Thyroid gland (tissue), 4 donors: ENCODE measurements around the gene TP53BP2. TPM values are rescaled to one million over a fixed set of nuclear protein-coding genes. Genes with fewer than 3 reads are reported as not detected.
"Not testable (repeated sequence)": the region's sequence is repeated elsewhere in the genome, so short reads cannot be mapped to it uniquely, and the experiment has no call there.

Source experiments
- DNase-seq, 2 donors: peaks; one replicate each; pipeline ENCODE4 v3.0.0-alpha.2; 2019
- H3K27ac ChIP-seq, 3 donors: fragments of 200-600 bp; sonication (generic); 1 replicate in 2 of 3; 2 replicates in 1 of 3; pipeline ENCODE4 v1.5.1; 2016 to 2019; ENCODE audit warnings: mild to moderate bottlenecking in 1 of 3, moderate library complexity in 1 of 3
- H3K27me3 ChIP-seq: fragments of 200-600 bp; sonication (generic); one replicate; pipeline ENCODE4 v1.5.1; 2019
- H3K36me3 ChIP-seq, 2 donors: fragments of 200-600 bp; sonication (generic); one replicate each; pipeline ENCODE4 v1.5.1; 2016 to 2019
- H3K4me1 ChIP-seq, 2 donors: fragments of 200-600 bp; sonication (generic); one replicate each; pipeline ENCODE4 v1.5.1; 2017 to 2019
- H3K4me3 ChIP-seq, 3 donors: fragments of 200-600 bp; sonication (generic); replicated peaks in 1 of 3; 1 replicate in 2 of 3; 2 replicates in 1 of 3; pipeline ENCODE4 v1.5.1; 2016; ENCODE audit warnings: mild to moderate bottlenecking in 1 of 3
- H3K9me3 ChIP-seq: fragments of 200-600 bp; sonication (generic); one replicate; pipeline ENCODE4 v1.5.1; 2017
- POLR2A ChIP-seq, 2 donors: fragments of 450-650 bp; IDR thresholded peaks; one replicate each; pipeline ENCODE4 v1.6.1; 2017; ENCODE audit warnings: antibody characterized with exemption in 2 of 2, mild to moderate bottlenecking in 2 of 2, moderate library complexity in 1 of 2
- WGBS, 2 donors: methylation state at CpG; one replicate each; pipeline ENCODE4 v1.1.5; 2017; 5-methylcytosine and 5-hydroxymethylcytosine counted together
- intact Hi-C: fragments of 100-400 bp; cut with DNase I; formaldehyde crosslinking; loops from one replicate; pipeline ENCODE4 v1.15.1; 2023
- total RNA-seq, 4 donors: library from RNA; depleted of rRNA; stranded (reverse); fragments of >200 nt; gene quantifications; one replicate each; pipeline ENCODE4 v1.2.3, GENCODE V29; 2016
- TF ChIP-seq, protein P1 (sequence below), 6 experiments: fragments of 200-600 bp in 3 of 6; fragments of 450-650 bp in 3 of 6; sonication (generic) in 3 of 6; IDR thresholded peaks; one replicate each; pipeline ENCODE4 v1.5.1; 2016 to 2019; ENCODE audit warnings: antibody characterized with exemption in 6 of 6, mild to moderate bottlenecking in 2 of 6, inconsistent platforms in 1 of 6, moderate library complexity in 1 of 6

Gene TP53BP2
- total RNA-seq, 4 donors from 2014 or later: 58.2 to 98.0 (median 76.1) TPM

DNA sequence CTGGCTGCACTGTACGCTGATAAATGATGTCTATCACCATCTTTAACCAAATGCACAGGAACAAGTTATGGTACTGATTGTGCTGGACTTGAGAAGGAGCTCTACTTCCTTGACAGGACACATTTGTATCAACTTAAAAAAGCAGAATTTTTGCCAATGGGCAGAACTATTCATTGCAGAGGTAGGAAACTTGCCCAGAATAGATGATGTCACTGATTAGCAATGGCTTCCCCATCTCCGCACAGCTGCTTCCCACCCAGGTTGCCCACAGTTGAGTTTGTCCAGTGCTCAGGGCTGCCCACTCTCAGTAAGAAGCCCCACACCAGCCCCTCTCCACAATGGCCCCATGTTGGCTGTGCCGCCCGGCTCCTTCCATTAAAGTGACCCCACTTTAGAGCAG, 100.0 kb downstream of the TP53BP2 start:
- TF ChIP-seq POLR2A (IDR thresholded peaks at IDR 0.05): no peak
- TF ChIP-seq, protein P1, sequence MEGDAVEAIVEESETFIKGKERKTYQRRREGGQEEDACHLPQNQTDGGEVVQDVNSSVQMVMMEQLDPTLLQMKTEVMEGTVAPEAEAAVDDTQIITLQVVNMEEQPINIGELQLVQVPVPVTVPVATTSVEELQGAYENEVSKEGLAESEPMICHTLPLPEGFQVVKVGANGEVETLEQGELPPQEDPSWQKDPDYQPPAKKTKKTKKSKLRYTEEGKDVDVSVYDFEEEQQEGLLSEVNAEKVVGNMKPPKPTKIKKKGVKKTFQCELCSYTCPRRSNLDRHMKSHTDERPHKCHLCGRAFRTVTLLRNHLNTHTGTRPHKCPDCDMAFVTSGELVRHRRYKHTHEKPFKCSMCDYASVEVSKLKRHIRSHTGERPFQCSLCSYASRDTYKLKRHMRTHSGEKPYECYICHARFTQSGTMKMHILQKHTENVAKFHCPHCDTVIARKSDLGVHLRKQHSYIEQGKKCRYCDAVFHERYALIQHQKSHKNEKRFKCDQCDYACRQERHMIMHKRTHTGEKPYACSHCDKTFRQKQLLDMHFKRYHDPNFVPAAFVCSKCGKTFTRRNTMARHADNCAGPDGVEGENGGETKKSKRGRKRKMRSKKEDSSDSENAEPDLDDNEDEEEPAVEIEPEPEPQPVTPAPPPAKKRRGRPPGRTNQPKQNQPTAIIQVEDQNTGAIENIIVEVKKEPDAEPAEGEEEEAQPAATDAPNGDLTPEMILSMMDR (IDR thresholded peaks at IDR 0.05): no peak
- Histone ChIP-seq H3K4me1 (peaks cover 10 to 23% of the 10 kb centered on the region in 2 donors), H3K4me3 (no peak overlapping the region), H3K27ac (no peak overlapping the region), H3K9me3 (no peaks in the 10 kb centered on the region), H3K36me3 (peaks cover 20 to 23% of the 10 kb centered on the region in 2 donors), H3K27me3 (no peaks in the 10 kb centered on the region)
- DNase-seq: no peak
- 96 to 100% methylated on average over 4 of the region's 4 CpGs for WGBS, 2 donors
- intact Hi-C loops: loop anchor here (5.0 kb wide), 1 partner anchor 33 kb away; the partner anchor contains the start of gene CAPN2

DNA sequence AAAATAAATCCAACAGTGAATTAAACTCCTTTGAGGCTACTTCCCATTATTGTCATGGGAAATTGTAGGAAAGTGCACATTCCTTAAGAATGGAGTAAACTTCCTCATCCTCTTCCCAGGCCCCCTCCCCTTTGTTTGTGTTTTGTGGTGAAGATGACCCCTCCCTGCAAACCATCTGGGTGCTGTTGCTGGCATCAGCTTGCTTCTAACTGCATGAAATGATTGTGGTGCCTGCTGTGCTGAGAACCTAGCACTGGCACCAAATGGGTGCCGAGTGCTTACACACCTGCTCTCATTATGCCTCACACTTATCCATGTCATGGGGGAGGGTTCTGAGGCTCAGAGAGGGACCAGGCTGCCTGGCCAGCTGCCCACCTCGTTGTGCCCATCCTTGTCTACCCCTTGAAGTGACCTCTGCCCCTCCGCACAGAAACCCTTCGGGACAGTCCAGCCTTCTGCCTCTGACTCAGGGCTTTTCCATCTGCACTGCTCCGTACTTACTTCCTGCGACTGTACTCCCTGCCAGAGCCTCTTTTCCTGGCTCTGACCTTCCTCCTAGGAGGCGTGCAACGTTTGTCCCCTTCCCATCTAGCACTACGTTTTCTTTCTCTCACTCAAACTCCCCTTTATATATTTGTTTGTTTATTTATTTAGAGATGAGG, 102.8 kb downstream of the TP53BP2 start:
- peaks cover 10 to 11% of the 10 kb centered on the region in 2 donors for H3K36me3 ChIP-seq
- peaks cover 22 to 29% of the 10 kb centered on the region in 2 donors for H3K4me1 ChIP-seq
- intact Hi-C loops: no loop called here
- H3K9me3 ChIP-seq: no peaks in the 10 kb centered on the region
- DNase-seq: no peak
- WGBS, 2 donors: 76 to 77% methylated on average over 8 to 9 of the region's 9 CpGs
- no peak overlapping the region for H3K4me3 ChIP-seq
- TF ChIP-seq POLR2A (IDR thresholded peaks at IDR 0.05): no peak
- TF ChIP-seq, protein P1 (IDR thresholded peaks at IDR 0.05): no peak
- peak overlapping the region in 1 of 3 donors; percentile 15 for H3K27ac ChIP-seq
- no peaks in the 10 kb centered on the region for H3K27me3 ChIP-seq

DNA sequence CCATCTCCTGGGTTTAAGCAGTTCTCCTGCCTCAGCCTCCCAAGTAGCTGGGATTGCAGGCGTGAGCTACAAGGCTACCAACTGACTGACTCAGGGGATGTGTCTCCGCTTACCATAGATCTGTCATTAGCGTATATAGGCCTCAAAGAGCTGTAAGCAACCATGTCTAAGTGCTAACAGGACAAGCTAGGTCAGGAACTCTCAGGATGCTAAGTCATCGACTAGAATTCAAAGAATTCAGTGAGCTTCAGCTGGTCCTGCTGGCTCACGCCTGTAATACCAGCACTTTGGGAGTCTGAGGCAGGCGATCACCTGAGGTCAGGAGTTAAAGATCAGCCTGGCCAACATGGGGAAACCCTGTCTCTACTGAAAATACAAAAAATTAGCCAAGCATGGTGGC, 103.9 kb downstream of the TP53BP2 start:
- H3K36me3 ChIP-seq: peaks cover 3 to 5% of the 10 kb centered on the region in 2 donors
- intact Hi-C loops: no loop called here
- no peak overlapping the region for H3K4me3 ChIP-seq
- H3K4me1 ChIP-seq: peaks cover 23 to 32% of the 10 kb centered on the region in 2 donors
- 86 to 93% methylated on average over 6 of the region's 6 CpGs for WGBS, 2 donors
- no peak overlapping the region for H3K27ac ChIP-seq
- DNase-seq: no peak
- TF ChIP-seq, protein P1 (IDR thresholded peaks at IDR 0.05): no peak
- TF ChIP-seq POLR2A (IDR thresholded peaks at IDR 0.05): no peak
- H3K9me3 ChIP-seq: no peaks in the 10 kb centered on the region
- no peaks in the 10 kb centered on the region for H3K27me3 ChIP-seq

DNA sequence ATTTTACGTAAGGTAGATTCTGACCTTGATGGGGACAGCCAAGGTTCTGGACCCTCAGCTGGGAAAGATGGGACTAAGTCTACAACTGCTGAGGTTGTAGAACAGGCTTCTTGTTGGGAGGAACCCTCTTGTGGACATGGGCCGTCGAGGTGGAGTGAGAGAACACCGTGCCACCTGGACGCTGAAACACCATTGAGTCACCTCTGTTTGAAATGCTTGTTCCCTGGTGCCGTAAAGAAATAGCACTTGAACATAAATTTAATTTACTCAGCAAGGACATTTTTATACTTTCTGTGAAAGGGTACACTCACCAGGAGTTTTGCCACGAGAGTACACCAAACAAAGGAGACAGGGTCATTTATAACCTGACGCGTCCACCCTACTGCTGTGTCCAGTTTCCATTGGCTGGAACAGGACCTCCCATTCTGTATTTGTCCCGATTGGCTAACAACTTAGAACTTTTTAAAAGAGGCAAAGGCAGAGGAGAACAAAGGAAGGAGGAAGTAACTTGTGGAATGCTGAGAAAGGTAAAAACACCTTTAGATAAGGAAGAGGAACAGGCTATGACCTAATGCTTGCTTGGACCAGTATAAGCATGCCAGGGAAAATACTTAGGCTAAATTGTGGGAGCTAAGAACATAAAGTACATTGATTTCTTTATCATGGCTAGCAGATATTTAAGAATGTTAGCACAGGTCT, 105.6 kb downstream of the TP53BP2 start:
- intact Hi-C loops, H3K27me3 ChIP-seq, H3K4me3 ChIP-seq, H3K36me3 ChIP-seq, DNase-seq, H3K9me3 ChIP-seq: not testable (repeated sequence)
- peak overlapping the region; percentile 67 to 86 (median 79) for H3K27ac ChIP-seq
- peaks cover 23 to 34% of the 10 kb centered on the region in 2 donors for H3K4me1 ChIP-seq
- 80% methylated on average over 10 of the region's 10 CpGs for WGBS, 2 donors

DNA sequence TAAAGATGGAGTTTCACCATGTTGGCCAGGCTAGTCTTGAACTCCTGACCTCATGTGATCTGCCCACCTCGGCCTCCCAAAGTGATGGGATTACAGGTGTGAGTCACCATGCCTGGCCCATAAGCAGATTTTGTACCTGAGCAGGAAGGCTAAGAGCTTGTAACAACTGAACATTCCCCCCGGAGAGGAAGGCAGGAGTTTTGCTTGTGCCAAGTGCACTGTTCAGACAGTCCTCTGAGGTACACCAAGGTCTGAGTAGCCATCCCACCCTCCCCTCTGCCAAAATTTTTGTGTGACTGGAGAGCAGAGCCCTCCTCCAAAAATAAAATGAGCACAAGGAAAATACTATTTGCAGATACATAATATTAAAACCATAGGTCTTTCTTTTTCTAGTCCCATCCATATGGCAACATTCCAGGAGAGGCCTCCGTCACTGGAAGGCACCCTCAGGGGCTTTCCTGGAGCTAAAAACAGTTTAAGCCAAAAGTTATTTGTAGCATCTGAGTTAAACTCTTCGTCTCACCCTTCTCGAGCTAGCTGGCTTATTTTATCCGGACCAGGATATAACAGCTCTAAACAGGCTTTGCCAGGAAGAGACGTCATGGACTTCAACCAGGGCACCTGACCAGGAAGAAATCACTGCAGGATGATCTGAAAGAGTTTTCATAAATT, 106.2 kb downstream of the TP53BP2 start:
- DNase-seq: no peak
- WGBS, 2 donors: 51 to 57% methylated on average over 7 of the region's 7 CpGs
- H3K4me3 ChIP-seq: no peak overlapping the region
- H3K27me3 ChIP-seq: no peaks in the 10 kb centered on the region
- TF ChIP-seq, protein P1 (IDR thresholded peaks at IDR 0.05): no peak
- no peak for TF ChIP-seq POLR2A (IDR thresholded peaks at IDR 0.05)
- no peaks in the 10 kb centered on the region for H3K36me3 ChIP-seq
- peaks cover 28 to 40% of the 10 kb centered on the region in 2 donors for H3K4me1 ChIP-seq
- H3K9me3 ChIP-seq: no peaks in the 10 kb centered on the region
- H3K27ac ChIP-seq: peak overlapping the region; percentile 67 to 86 (median 79)
- intact Hi-C loops: no loop called here
